Endothelial cell of umbilical vein (primary cell): ENCODE results near the gene FSTL4. TPM values are rescaled to one million over a fixed set of nuclear protein-coding genes. Genes with fewer than 3 reads are reported as not detected.
A peak's percentile ranks its signal among the peaks of the same experiment; 100 is the strongest.

Source experiments
- BruUV-seq: library from RNA; stranded (reverse); fragments of 400-500 nt; replicated peaks from 2 replicates; lab custom pipeline; 2021; lab: Mats Ljungman, UMichigan
- CTCF ChIA-PET: fragments of 300-600, 350-600 bp; sonication (Branson Sonifier 250); formaldehyde crosslinking; loops from one replicate; lab custom pipeline; 2021; ENCODE audit warnings: antibody characterized with exemption, inconsistent platforms; lab: Charles Lee
- POLR2A ChIA-PET: fragments of 300-600, 350-600 bp; sonication (Branson Sonifier 250); formaldehyde crosslinking; loops from one replicate; lab custom pipeline; 2021; ENCODE audit warnings: antibody characterized with exemption, inconsistent platforms; lab: Charles Lee
- DNase-seq: peaks from one replicate; pipeline ENCODE4 v3.0.0-alpha.2; 2011; ENCODE audit warnings: low read depth, low spot score
- FAIRE-seq: peaks from 2 replicates; lab custom pipeline; 2011; peaks lifted over from hg19 to GRCh38; lab: Jason Lieb, UNC
- H2AFZ ChIP-seq: 2 replicates; pipeline ENCODE4 v1.6.0; 2012; ENCODE audit warnings: low read depth, low read length, control low read depth, inconsistent platforms
- H3K27ac ChIP-seq: 2 replicates; pipeline ENCODE4 v1.5.1; 2011; ENCODE audit warnings: low read depth, mild to moderate bottlenecking, control low read depth, low read length, moderate library complexity; ENCODE audit not compliant: insufficient read depth
- H3K27me3 ChIP-seq, 2 experiments: 2 replicates each; pipeline versions ENCODE4 v1.6.0 to v1.6.1; 2011; ENCODE audit warnings: low read length in 2 of 2, mixed read lengths in 1 of 2; ENCODE audit not compliant: control insufficient read depth in 2 of 2, insufficient read depth in 2 of 2
- H3K36me3 ChIP-seq, 2 experiments: 2 replicates in 1 of 2; 3 replicates in 1 of 2; pipeline ENCODE4 v1.5.1; 2011; ENCODE audit warnings: low read length in 2 of 2, mild to moderate bottlenecking in 1 of 2, moderate library complexity in 1 of 2; ENCODE audit not compliant: control insufficient read depth in 2 of 2, insufficient read depth in 2 of 2; ENCODE audit errors: extremely low read depth in 1 of 2
- H3K4me1 ChIP-seq: 3 replicates; pipeline ENCODE4 v1.5.1; 2011; ENCODE audit warnings: mild to moderate bottlenecking, low read length; ENCODE audit not compliant: control insufficient read depth, insufficient read depth; ENCODE audit errors: extremely low read depth
- H3K4me2 ChIP-seq: 2 replicates; pipeline ENCODE4 v1.6.1; 2011; ENCODE audit warnings: low read length, control low read depth, mixed read lengths; ENCODE audit not compliant: insufficient read depth
- H3K4me3 ChIP-seq, 3 experiments: fragments of 200-600 bp in 1 of 3; sonication (generic), shearing (Covaris generic) in 1 of 3; replicated peaks in 1 of 3; 2 replicates each; pipeline ENCODE4 v1.5.1; 2011 to 2016; ENCODE audit warnings: control low read depth in 3 of 3, low read length in 3 of 3, mild to moderate bottlenecking in 2 of 3, inconsistent platforms in 1 of 3, low read depth in 1 of 3, moderate library complexity in 1 of 3; ENCODE audit not compliant: insufficient read depth in 1 of 3
- H3K79me2 ChIP-seq: 2 replicates; pipeline ENCODE4 v1.6.0; 2012; ENCODE audit warnings: low read length, inconsistent platforms; ENCODE audit not compliant: control insufficient read depth, insufficient read depth
- H3K9ac ChIP-seq: replicated peaks from 2 replicates; pipeline ENCODE3; 2011; ENCODE audit warnings: low read length, control low read depth; ENCODE audit not compliant: insufficient read depth; ENCODE audit errors: extremely low read depth
- H3K9me1 ChIP-seq: replicated peaks from 3 replicates; pipeline ENCODE4 v1.6.0; 2011; ENCODE audit warnings: mild to moderate bottlenecking, low read length; ENCODE audit not compliant: control insufficient read depth, insufficient read depth; ENCODE audit errors: extremely low read depth
- H3K9me3 ChIP-seq: replicated peaks from 2 replicates; pipeline ENCODE4 v1.5.1; 2012; ENCODE audit warnings: low read length, inconsistent platforms; ENCODE audit not compliant: control insufficient read depth, insufficient read depth
- H4K20me1 ChIP-seq: replicated peaks from 2 replicates; pipeline ENCODE3; 2011; ENCODE audit warnings: mild to moderate bottlenecking, low read length; ENCODE audit not compliant: control insufficient read depth, insufficient read depth; ENCODE audit errors: extremely low read depth
- EZH2 ChIP-seq: IDR thresholded peaks from 2 replicates; pipeline ENCODE4 v1.6.1; 2012; ENCODE audit warnings: borderline replicate concordance, low read depth, mild to moderate bottlenecking, moderate library complexity, low read length, inconsistent platforms; ENCODE audit not compliant: severe bottlenecking
- FOS ChIP-seq: IDR thresholded peaks from 2 replicates; pipeline ENCODE4 v1.6.1; 2011; ENCODE audit warnings: mild to moderate bottlenecking, low read length, moderate library complexity, borderline replicate concordance; ENCODE audit not compliant: insufficient read depth
- GATA2 ChIP-seq: IDR thresholded peaks from 2 replicates; pipeline ENCODE4 v1.7.0; 2011; ENCODE audit warnings: low read depth, mild to moderate bottlenecking, moderate library complexity, mixed read lengths, low read length; ENCODE audit not compliant: insufficient read length, insufficient read depth
- JUN ChIP-seq: IDR thresholded peaks from 2 replicates; pipeline ENCODE4 v1.6.1; 2011; ENCODE audit warnings: borderline replicate concordance, low read depth; ENCODE audit not compliant: insufficient read length, insufficient read depth
- MYC ChIP-seq: IDR thresholded peaks from one replicate; pipeline ENCODE4 v1.6.1; 2011; ENCODE audit warnings: mild to moderate bottlenecking, low read depth, low read length
- POLR2A ChIP-seq: IDR thresholded peaks from 2 replicates; pipeline ENCODE4 v1.6.1; 2012; ENCODE audit warnings: low read depth, mild to moderate bottlenecking, control low read depth, low read length
- POLR2AphosphoS5 ChIP-seq: IDR thresholded peaks from 2 replicates; pipeline ENCODE4 v1.6.1; 2012; ENCODE audit warnings: low read depth, mild to moderate bottlenecking, control low read depth, low read length, moderate library complexity; ENCODE audit not compliant: insufficient read depth
- dilution Hi-C: fragments of 300-500 bp; cut with MboI; formaldehyde crosslinking; loops from one replicate; pipeline ENCODE4 v1.15.0; 2019; ENCODE audit warnings: low sequenced_read_pairs; ENCODE audit not compliant: extremely low pct_ligation_motif_present
- intact Hi-C: fragments of 100-400 bp; cut with micrococcal nuclease; formaldehyde crosslinking; loops from one replicate; pipeline ENCODE4 v1.10.0; 2022
- polyA plus RNA-seq, 4 experiments: library from polyadenylated mRNA; depleted of rRNA in 3 of 4; stranded (reverse) in 3 of 4; unstranded in 1 of 4; fragments of >200 nt; gene quantifications; 2 replicates each; pipeline versions ENCODE4 v1.2.1 to v1.2.3, GENCODE V29; 2011 to 2012; ENCODE audit warnings: missing spikeins in 1 of 4
- total RNA-seq: library from RNA; stranded (reverse); gene quantifications from 2 replicates; pipeline ENCODE4 v1.2.3, GENCODE V29; 2021
- TF ChIP-seq, protein P1 (sequence below), 2 donors: IDR thresholded peaks; 1 replicate in 1 of 2; 2 replicates in 1 of 2; pipeline ENCODE4 v1.5.1; 2011; ENCODE audit warnings: low read length in 2 of 2, mild to moderate bottlenecking in 2 of 2, moderate library complexity in 2 of 2, control low read depth in 1 of 2, inconsistent platforms in 1 of 2, low read depth in 1 of 2; ENCODE audit not compliant: insufficient read depth in 1 of 2; ENCODE audit errors: extremely low read depth in 1 of 2
- TF ChIP-seq, protein P2 (sequence below): IDR thresholded peaks from 2 replicates; pipeline ENCODE4 v1.6.1; 2011; ENCODE audit not compliant: insufficient read depth, insufficient read length

FSTL4 gene
- total and polyA plus RNA-seq, 2 donors (not counting 3 experiments of a cell fraction or from before 2014, with no cell fraction given) = 0.18 TPM; not detected in 1

DNA sequence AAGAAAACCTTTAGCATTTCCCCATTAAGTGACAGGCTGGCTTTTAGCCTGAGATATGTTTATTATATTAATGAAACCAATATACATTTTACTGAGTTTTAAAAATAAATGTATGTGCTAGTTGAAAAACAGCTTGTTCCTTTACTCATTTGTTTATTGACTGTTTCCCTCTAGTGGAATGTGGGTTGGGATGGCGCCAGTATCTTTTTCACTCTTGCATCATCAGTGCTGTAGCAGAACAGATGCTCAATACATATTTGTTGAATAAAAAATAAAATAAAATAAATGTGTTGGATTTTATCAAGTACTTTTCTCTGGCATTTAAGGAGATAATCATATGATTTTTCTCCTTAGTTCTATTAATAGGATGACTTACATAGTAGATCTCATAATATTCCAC lies 43.0 kb downstream of the FSTL4 start:
- POLR2A ChIA-PET = no interaction called here
- no peaks in the 10 kb centered on the region for H3K9me1 ChIP-seq
- CTCF ChIA-PET = interaction anchor here (1.0 to 1.1 kb wide), 2 partner anchors 9 to 14 kb away, joined by 3 to 4 read pairs; no protein-coding TSS in a partner anchor
- H2AFZ ChIP-seq = no peak overlapping the region
- no TSS peak for BruUV-seq
- no peaks in the 10 kb centered on the region for H3K36me3 ChIP-seq
- no peaks in the 10 kb centered on the region for H3K9me3 ChIP-seq
- no peaks in the 10 kb centered on the region for H3K4me1 ChIP-seq
- peaks cover 4 to 9% of the 10 kb centered on the region in 2 experiments for H3K27me3 ChIP-seq
- H4K20me1 ChIP-seq = no peaks in the 10 kb centered on the region
- H3K4me2 ChIP-seq = no peak overlapping the region
- dilution Hi-C loops = no loop called here
- no peak overlapping the region for H3K4me3 ChIP-seq
- intact Hi-C loops = no loop called here
- FAIRE-seq (no peak), DNase-seq (no peak)
- no peak overlapping the region for H3K9ac ChIP-seq
- no peak for TF ChIP-seq POLR2AphosphoS5
- H3K79me2 ChIP-seq = no peaks in the 10 kb centered on the region
- H3K27ac ChIP-seq = no peak overlapping the region

DNA sequence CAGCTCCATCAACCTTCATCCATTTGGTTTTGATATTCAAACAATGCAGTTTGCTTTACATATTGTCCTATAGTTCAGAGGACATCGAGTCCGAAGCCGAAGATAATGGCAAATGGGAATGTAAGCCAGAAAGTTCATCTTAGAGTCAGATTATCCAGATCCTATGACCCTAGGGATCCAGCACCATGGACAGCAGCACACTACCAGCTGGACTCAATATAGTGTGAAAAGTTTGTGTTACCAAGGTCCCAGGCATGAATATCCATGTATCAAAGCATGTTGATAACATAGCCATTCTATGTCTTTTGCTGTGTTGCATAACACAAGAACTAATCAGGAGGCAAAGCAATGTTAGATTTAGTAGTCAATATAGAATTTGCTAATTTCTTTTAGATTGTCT lies 46.3 kb downstream of the FSTL4 start:
- H3K9me3 ChIP-seq = no peaks in the 10 kb centered on the region
- H4K20me1 ChIP-seq = no peaks in the 10 kb centered on the region
- DNase-seq = peak; percentile 19
- TF ChIP-seq EZH2 = no peak
- no peak for TF ChIP-seq FOS
- TF ChIP-seq, protein P1, sequence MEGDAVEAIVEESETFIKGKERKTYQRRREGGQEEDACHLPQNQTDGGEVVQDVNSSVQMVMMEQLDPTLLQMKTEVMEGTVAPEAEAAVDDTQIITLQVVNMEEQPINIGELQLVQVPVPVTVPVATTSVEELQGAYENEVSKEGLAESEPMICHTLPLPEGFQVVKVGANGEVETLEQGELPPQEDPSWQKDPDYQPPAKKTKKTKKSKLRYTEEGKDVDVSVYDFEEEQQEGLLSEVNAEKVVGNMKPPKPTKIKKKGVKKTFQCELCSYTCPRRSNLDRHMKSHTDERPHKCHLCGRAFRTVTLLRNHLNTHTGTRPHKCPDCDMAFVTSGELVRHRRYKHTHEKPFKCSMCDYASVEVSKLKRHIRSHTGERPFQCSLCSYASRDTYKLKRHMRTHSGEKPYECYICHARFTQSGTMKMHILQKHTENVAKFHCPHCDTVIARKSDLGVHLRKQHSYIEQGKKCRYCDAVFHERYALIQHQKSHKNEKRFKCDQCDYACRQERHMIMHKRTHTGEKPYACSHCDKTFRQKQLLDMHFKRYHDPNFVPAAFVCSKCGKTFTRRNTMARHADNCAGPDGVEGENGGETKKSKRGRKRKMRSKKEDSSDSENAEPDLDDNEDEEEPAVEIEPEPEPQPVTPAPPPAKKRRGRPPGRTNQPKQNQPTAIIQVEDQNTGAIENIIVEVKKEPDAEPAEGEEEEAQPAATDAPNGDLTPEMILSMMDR (IDR thresholded peaks at IDR 0.05; ENCODE audit: extremely low read depth in 1 of 2, insufficient read depth in 1 of 2, low read depth in 1 of 2, low read length in 2 of 2) = no peak
- TF ChIP-seq POLR2A = no peak
- TF ChIP-seq GATA2 = no peak
- TF ChIP-seq JUN = no peak
- no peak for TF ChIP-seq POLR2AphosphoS5
- TF ChIP-seq, protein P2, sequence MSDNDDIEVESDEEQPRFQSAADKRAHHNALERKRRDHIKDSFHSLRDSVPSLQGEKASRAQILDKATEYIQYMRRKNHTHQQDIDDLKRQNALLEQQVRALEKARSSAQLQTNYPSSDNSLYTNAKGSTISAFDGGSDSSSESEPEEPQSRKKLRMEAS = no peak
- no peak for TF ChIP-seq MYC
- dilution Hi-C loops (no loop called here), intact Hi-C loops (no loop called here)
- no peaks in the 10 kb centered on the region for H3K36me3 ChIP-seq
- H3K79me2 ChIP-seq = no peaks in the 10 kb centered on the region
- peak; percentile 8 for FAIRE-seq
- BruUV-seq = no TSS peak
- H3K4me2 ChIP-seq = no peak overlapping the region
- H3K9me1 ChIP-seq = no peaks in the 10 kb centered on the region
- H3K4me3 ChIP-seq = no peak overlapping the region
- POLR2A ChIA-PET = no interaction called here
- no peaks in the 10 kb centered on the region for H3K4me1 ChIP-seq
- no peak overlapping the region for H3K9ac ChIP-seq
- H3K27ac ChIP-seq = no peak overlapping the region
- no peak overlapping the region for H2AFZ ChIP-seq
- CTCF ChIA-PET = no interaction called here
- peaks cover 4 to 5% of the 10 kb centered on the region in 2 experiments for H3K27me3 ChIP-seq
